GM23338 (cell line): ENCODE measurements around the gene OLFML2A. TPM values are rescaled to one million over a fixed set of nuclear protein-coding genes. Genes with fewer than 3 reads are reported as not detected.

Source experiments
- ATAC-seq: fragments of 200-7000 bp; cut with Tn5 transposase; 3 replicates; pipeline ENCODE4 v1.9.1; 2020
- DNase-seq: peaks from one replicate; pipeline ENCODE4 v3.0.0-alpha.2; 2015; ENCODE audit warnings: low spot score
- H2AFZ ChIP-seq: fragments of 200-600 bp; sonication (generic); 2 replicates; pipeline ENCODE4 v1.8.0; 2016; ENCODE audit warnings: antibody characterized with exemption, mild to moderate bottlenecking, moderate library complexity
- H3F3A ChIP-seq: fragments of 200-600 bp; sonication (generic); replicated peaks from 2 replicates; pipeline ENCODE4 v1.8.0; 2017; ENCODE audit warnings: antibody characterized with exemption, mixed run types, low read depth
- H3K27ac ChIP-seq: fragments of 200-600 bp; sonication (generic); 2 replicates; pipeline ENCODE4 v1.6.1; 2016; ENCODE audit warnings: low read depth
- H3K27me3 ChIP-seq: fragments of 200-600 bp; sonication (generic); 2 replicates; pipeline ENCODE4 v1.8.0; 2016; ENCODE audit warnings: mild to moderate bottlenecking, mixed run types, moderate library complexity; ENCODE audit not compliant: insufficient read depth
- H3K36me3 ChIP-seq: fragments of 200-600 bp; sonication (generic); 2 replicates; pipeline ENCODE4 v1.8.0; 2016; ENCODE audit warnings: mild to moderate bottlenecking; ENCODE audit not compliant: insufficient read depth
- H3K4me1 ChIP-seq: fragments of 200-600 bp; sonication (generic); 2 replicates; pipeline ENCODE4 v1.8.0; 2016; ENCODE audit warnings: mild to moderate bottlenecking, moderate library complexity; ENCODE audit not compliant: insufficient read depth
- H3K4me2 ChIP-seq: fragments of 200-600 bp; sonication (generic); 2 replicates; pipeline ENCODE4 v1.7.1; 2017; ENCODE audit warnings: mixed run types
- H3K4me3 ChIP-seq: fragments of 200-600 bp; sonication (generic); 2 replicates; pipeline ENCODE4 v1.6.1; 2016; ENCODE audit warnings: mixed run types
- H3K79me2 ChIP-seq: fragments of 200-600 bp; sonication (generic); replicated peaks from 2 replicates; pipeline ENCODE4 v1.8.0; 2017; ENCODE audit warnings: mild to moderate bottlenecking; ENCODE audit not compliant: insufficient read depth
- H3K9me2 ChIP-seq: fragments of 200-600 bp; sonication (generic); 2 replicates; pipeline ENCODE4 v1.8.0; 2017; ENCODE audit not compliant: insufficient read depth
- H4K20me1 ChIP-seq: fragments of 200-600 bp; sonication (generic); replicated peaks from 2 replicates; pipeline ENCODE4 v1.8.0; 2017; ENCODE audit warnings: mild to moderate bottlenecking; ENCODE audit not compliant: insufficient read depth
- H3K27ac Mint-ChIP-seq: 2 replicates; pipeline ENCODE4 v1.8.0; 2020; ENCODE audit warnings: inconsistent platforms, mild to moderate bottlenecking, moderate library complexity, mixed read lengths
- H3K27me3 Mint-ChIP-seq: 3 replicates; pipeline ENCODE4 v1.8.0; 2022; ENCODE audit warnings: low read depth, mild to moderate bottlenecking, moderate library complexity, mixed read lengths, inconsistent platforms; ENCODE audit not compliant: insufficient read depth, poor library complexity
- H3K36me3 Mint-ChIP-seq: 3 replicates; pipeline ENCODE4 v1.8.0; 2021; ENCODE audit warnings: low read depth, mild to moderate bottlenecking, inconsistent platforms, moderate library complexity, mixed read lengths
- H3K4me1 Mint-ChIP-seq: 3 replicates; pipeline ENCODE4 v1.8.0; 2020; ENCODE audit warnings: mild to moderate bottlenecking, inconsistent platforms, mixed read lengths
- H3K4me3 Mint-ChIP-seq: 3 replicates; pipeline ENCODE4 v1.8.0; 2021; ENCODE audit warnings: moderate library complexity, mild to moderate bottlenecking, inconsistent platforms, mixed read lengths
- H3K9me3 Mint-ChIP-seq: 3 replicates; pipeline ENCODE4 v1.8.0; 2020; ENCODE audit warnings: moderate library complexity, mild to moderate bottlenecking, inconsistent platforms, mixed read lengths
- CREB1 ChIP-seq: fragments of 250-450 bp; sonication (Bioruptor Pico); IDR thresholded peaks from 2 replicates; pipeline ENCODE4 v1.5.0; 2020; ENCODE audit warnings: low read depth, mild to moderate bottlenecking, moderate library complexity
- EZH2 ChIP-seq: fragments of 200-600 bp; sonication (generic); IDR thresholded peaks from one replicate; pipeline ENCODE4 v1.8.0; 2017; ENCODE audit warnings: antibody characterized with exemption, mild to moderate bottlenecking, low read depth; ENCODE audit not compliant: unreplicated experiment
- JUNB ChIP-seq: IDR thresholded peaks from one replicate; pipeline ENCODE4 v1.6.1; 2016; ENCODE audit warnings: antibody characterized with exemption; ENCODE audit not compliant: unreplicated experiment
- POLR2AphosphoS5 ChIP-seq: IDR thresholded peaks from 2 replicates; pipeline ENCODE4 v1.6.1; 2016; ENCODE audit warnings: antibody characterized with exemption, low read depth
- ZNF114 ChIP-seq: fragments of 250-450 bp; sonication (Bioruptor Pico); IDR thresholded peaks from 2 replicates; pipeline ENCODE4 v1.5.0; 2020; ENCODE audit warnings: mild to moderate bottlenecking, moderate library complexity
- ZNF331 ChIP-seq: fragments of 250-450 bp; sonication (Bioruptor Pico); IDR thresholded peaks from 2 replicates; pipeline ENCODE4 v1.5.0; 2020; ENCODE audit warnings: low read depth, mild to moderate bottlenecking, moderate library complexity
- polyA plus RNA-seq: library from polyadenylated mRNA; unstranded; fragments of >200 nt; fragmentation: Nextera tagmentation; extraction: Ambion mirVana; gene quantifications from 2 replicates; pipeline ENCODE4 v1.2.1, GENCODE V29; 2016
- total RNA-seq: library from RNA; depleted of rRNA; stranded (reverse); fragments of >200 nt; shearing (Covaris generic); gene quantifications from 2 replicates; pipeline ENCODE4 v1.2.3, GENCODE V29; 2014
- TF ChIP-seq, protein P1 (sequence below), 2 experiments: fragments of 200-600 bp in 1 of 2; sonication (generic) in 1 of 2; conservative IDR thresholded peaks; 2 replicates each; pipeline versions ENCODE4 v1.5.1 to v1.6.1; 2016 to 2017; ENCODE audit warnings: antibody characterized with exemption in 2 of 2, low read depth in 2 of 2, mild to moderate bottlenecking in 2 of 2, moderate library complexity in 1 of 2
- TF ChIP-seq, protein P2 (sequence below): IDR thresholded peaks from 2 replicates; pipeline ENCODE4 v1.6.1; 2016; ENCODE audit warnings: antibody characterized with exemption
- TF ChIP-seq, protein P3 (sequence below): IDR thresholded peaks from one replicate; pipeline ENCODE4 v1.6.1; 2018; ENCODE audit warnings: antibody characterized with exemption; ENCODE audit not compliant: unreplicated experiment

OLFML2A gene
- total and polyA plus RNA-seq, 2 experiments from 2014 or later: 1.1 to 6.7 TPM

DNA sequence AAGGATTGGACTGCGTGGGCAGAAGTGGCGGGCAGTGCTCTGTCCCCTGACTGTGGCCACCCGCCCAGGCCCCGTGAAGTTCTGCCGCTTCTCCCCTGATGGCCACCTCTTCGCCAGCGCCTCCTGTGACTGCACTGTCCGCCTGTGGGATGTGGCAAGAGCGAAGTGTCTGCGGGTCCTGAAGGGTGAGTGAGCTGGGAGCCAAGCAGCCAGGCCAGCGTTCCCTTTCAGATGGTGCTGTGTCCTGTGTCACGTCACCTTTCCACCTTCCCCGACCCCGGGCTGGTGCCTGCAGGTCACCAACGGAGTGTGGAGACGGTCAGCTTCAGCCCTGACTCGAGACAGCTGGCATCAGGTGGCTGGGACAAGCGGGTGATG, 78.6 kb downstream of the OLFML2A start:
- Histone ChIP-seq H3K27me3 (no peaks in the 10 kb centered on the region), H3K4me2 (no peak overlapping the region), H3K27ac (0 out of 2 replicates have a peak overlapping the region, but pooled peaks have one; percentile 72), H3K79me2 (peaks cover 20% of the 10 kb centered on the region), H3F3A (peaks cover 51% of the 10 kb centered on the region), H4K20me1 (peaks cover 31% of the 10 kb centered on the region), H3K4me3 (no peak overlapping the region), H3K4me1 (peaks cover 18% of the 10 kb centered on the region), H3K36me3 (peaks cover 26% of the 10 kb centered on the region), H3K9me2 (no peaks in the 10 kb centered on the region), H2AFZ (no peak overlapping the region)
- no peak for DNase-seq
- H3K4me1 Mint-ChIP-seq: peaks cover 26% of the 10 kb centered on the region
- no peak overlapping the region for H3K4me3 Mint-ChIP-seq
- TF ChIP-seq, protein P1, sequence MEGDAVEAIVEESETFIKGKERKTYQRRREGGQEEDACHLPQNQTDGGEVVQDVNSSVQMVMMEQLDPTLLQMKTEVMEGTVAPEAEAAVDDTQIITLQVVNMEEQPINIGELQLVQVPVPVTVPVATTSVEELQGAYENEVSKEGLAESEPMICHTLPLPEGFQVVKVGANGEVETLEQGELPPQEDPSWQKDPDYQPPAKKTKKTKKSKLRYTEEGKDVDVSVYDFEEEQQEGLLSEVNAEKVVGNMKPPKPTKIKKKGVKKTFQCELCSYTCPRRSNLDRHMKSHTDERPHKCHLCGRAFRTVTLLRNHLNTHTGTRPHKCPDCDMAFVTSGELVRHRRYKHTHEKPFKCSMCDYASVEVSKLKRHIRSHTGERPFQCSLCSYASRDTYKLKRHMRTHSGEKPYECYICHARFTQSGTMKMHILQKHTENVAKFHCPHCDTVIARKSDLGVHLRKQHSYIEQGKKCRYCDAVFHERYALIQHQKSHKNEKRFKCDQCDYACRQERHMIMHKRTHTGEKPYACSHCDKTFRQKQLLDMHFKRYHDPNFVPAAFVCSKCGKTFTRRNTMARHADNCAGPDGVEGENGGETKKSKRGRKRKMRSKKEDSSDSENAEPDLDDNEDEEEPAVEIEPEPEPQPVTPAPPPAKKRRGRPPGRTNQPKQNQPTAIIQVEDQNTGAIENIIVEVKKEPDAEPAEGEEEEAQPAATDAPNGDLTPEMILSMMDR (conservative IDR thresholded peaks at IDR 0.05; ENCODE audit: low read depth in 2 of 2): no peak
- TF ChIP-seq POLR2AphosphoS5 (no peak), CREB1 (CRISPR knock-in tag) (no peak), ZNF114 (CRISPR knock-in tag) (no peak), ZNF331 (CRISPR knock-in tag) (no peak), EZH2 (no peak), JUNB (no peak)
- TF ChIP-seq, protein P2, sequence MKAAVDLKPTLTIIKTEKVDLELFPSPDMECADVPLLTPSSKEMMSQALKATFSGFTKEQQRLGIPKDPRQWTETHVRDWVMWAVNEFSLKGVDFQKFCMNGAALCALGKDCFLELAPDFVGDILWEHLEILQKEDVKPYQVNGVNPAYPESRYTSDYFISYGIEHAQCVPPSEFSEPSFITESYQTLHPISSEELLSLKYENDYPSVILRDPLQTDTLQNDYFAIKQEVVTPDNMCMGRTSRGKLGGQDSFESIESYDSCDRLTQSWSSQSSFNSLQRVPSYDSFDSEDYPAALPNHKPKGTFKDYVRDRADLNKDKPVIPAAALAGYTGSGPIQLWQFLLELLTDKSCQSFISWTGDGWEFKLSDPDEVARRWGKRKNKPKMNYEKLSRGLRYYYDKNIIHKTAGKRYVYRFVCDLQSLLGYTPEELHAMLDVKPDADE: no peak
- TF ChIP-seq, protein P3, sequence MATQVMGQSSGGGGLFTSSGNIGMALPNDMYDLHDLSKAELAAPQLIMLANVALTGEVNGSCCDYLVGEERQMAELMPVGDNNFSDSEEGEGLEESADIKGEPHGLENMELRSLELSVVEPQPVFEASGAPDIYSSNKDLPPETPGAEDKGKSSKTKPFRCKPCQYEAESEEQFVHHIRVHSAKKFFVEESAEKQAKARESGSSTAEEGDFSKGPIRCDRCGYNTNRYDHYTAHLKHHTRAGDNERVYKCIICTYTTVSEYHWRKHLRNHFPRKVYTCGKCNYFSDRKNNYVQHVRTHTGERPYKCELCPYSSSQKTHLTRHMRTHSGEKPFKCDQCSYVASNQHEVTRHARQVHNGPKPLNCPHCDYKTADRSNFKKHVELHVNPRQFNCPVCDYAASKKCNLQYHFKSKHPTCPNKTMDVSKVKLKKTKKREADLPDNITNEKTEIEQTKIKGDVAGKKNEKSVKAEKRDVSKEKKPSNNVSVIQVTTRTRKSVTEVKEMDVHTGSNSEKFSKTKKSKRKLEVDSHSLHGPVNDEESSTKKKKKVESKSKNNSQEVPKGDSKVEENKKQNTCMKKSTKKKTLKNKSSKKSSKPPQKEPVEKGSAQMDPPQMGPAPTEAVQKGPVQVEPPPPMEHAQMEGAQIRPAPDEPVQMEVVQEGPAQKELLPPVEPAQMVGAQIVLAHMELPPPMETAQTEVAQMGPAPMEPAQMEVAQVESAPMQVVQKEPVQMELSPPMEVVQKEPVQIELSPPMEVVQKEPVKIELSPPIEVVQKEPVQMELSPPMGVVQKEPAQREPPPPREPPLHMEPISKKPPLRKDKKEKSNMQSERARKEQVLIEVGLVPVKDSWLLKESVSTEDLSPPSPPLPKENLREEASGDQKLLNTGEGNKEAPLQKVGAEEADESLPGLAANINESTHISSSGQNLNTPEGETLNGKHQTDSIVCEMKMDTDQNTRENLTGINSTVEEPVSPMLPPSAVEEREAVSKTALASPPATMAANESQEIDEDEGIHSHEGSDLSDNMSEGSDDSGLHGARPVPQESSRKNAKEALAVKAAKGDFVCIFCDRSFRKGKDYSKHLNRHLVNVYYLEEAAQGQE: no peak
- H3K36me3 Mint-ChIP-seq: peaks cover 40% of the 10 kb centered on the region
- H3K9me3 Mint-ChIP-seq: peaks cover 3% of the 10 kb centered on the region; the same call in 1 of the 3 replicates
- no peak for ATAC-seq
- H3K27ac Mint-ChIP-seq: no peak overlapping the region
- H3K27me3 Mint-ChIP-seq: peaks cover 25% of the 10 kb centered on the region
